ENCODE results near the gene SLCO4A1. TPM values are rescaled to one million over a fixed set of nuclear protein-coding genes. Genes with fewer than 3 reads are reported as not detected.

The SLCO4A1 gene
- total RNA-seq, 1 donor from 2014 or later = 38.6 TPM

- H3K36me3 ChIP-seq (ENCODE audit: control insufficient read depth, insufficient read depth, low read length) = no peaks in the 10 kb centered on the region
- no peak for DNase-seq (ENCODE audit: low read depth)
- H3K27me3 ChIP-seq (ENCODE audit: control insufficient read depth, insufficient read depth, low read length) = peaks cover 4% of the 10 kb centered on the region
- H3K4me3 ChIP-seq (ENCODE audit: low read depth, low read length) = no peak overlapping the region
- TF ChIP-seq CTCF (IDR thresholded peaks at IDR 0.05; ENCODE audit: insufficient read depth, low read length, poor library complexity, severe bottlenecking) = no peak
Observed at GRCh38 chr20:62614085-62614960, 28.0 kb upstream of the SLCO4A1 start.

GRCh38 chr20:62614961-62615680 is 27.2 kb upstream of the SLCO4A1 start:
- TF ChIP-seq CTCF (IDR thresholded peaks at IDR 0.05; ENCODE audit: insufficient read depth, low read length, poor library complexity, severe bottlenecking) = no peak
- no peaks in the 10 kb centered on the region for H3K27me3 ChIP-seq (ENCODE audit: control insufficient read depth, insufficient read depth, low read length)
- no peak for DNase-seq (ENCODE audit: low read depth)
- H3K36me3 ChIP-seq (ENCODE audit: control insufficient read depth, insufficient read depth, low read length) = no peaks in the 10 kb centered on the region
- H3K4me3 ChIP-seq (ENCODE audit: low read depth, low read length) = no peak overlapping the region

GRCh38 chr20:62615750-62616251 is 26.5 kb upstream of the SLCO4A1 start:
- Histone ChIP-seq H3K36me3 (ENCODE audit: control insufficient read depth, insufficient read depth, low read length) (no peaks in the 10 kb centered on the region), H3K4me3 (ENCODE audit: low read depth, low read length) (no peak overlapping the region), H3K27me3 (ENCODE audit: control insufficient read depth, insufficient read depth, low read length) (no peaks in the 10 kb centered on the region)
- DNase-seq (ENCODE audit: low read depth) = no peak
- TF ChIP-seq CTCF (IDR thresholded peaks at IDR 0.05; ENCODE audit: insufficient read depth, low read length, poor library complexity, severe bottlenecking) = no peak

- DNase-seq (ENCODE audit: low read depth) = no peak
- peak; percentile 100 for TF ChIP-seq CTCF (IDR thresholded peaks at IDR 0.05; ENCODE audit: insufficient read depth, low read length, poor library complexity, severe bottlenecking)
- H3K36me3 ChIP-seq (ENCODE audit: control insufficient read depth, insufficient read depth, low read length) = no peaks in the 10 kb centered on the region
- H3K4me3 ChIP-seq (ENCODE audit: low read depth, low read length) = no peak overlapping the region
- H3K27me3 ChIP-seq (ENCODE audit: control insufficient read depth, insufficient read depth, low read length) = no peaks in the 10 kb centered on the region
Observed at GRCh38 chr20:62616728-62617621, 25.3 kb upstream of the SLCO4A1 start.

GRCh38 chr20:62617711-62618483 is 24.4 kb upstream of the SLCO4A1 start:
- TF ChIP-seq CTCF (IDR thresholded peaks at IDR 0.05; ENCODE audit: insufficient read depth, low read length, poor library complexity, severe bottlenecking) = no peak
- Histone ChIP-seq H3K36me3 (ENCODE audit: control insufficient read depth, insufficient read depth, low read length) (no peaks in the 10 kb centered on the region), H3K4me3 (ENCODE audit: low read depth, low read length) (no peak overlapping the region), H3K27me3 (ENCODE audit: control insufficient read depth, insufficient read depth, low read length) (no peaks in the 10 kb centered on the region)
- DNase-seq (ENCODE audit: low read depth) = no peak

Measured in kidney epithelial cell (primary cell).